SU-DHL-6 (cell line): ENCODE results near the gene GUCY1A2.

ENCODE experiments used
- H2AFZ ChIP-seq: fragments of 200-600 bp; sonication (generic); 2 replicates; pipeline ENCODE4 v1.6.1; 2014; ENCODE audit warnings: low read depth, mild to moderate bottlenecking, moderate library complexity, mixed read lengths, antibody characterized with exemption, low read length; ENCODE audit not compliant: severe bottlenecking
- H3F3A ChIP-seq: fragments of 200-600 bp; shearing (Covaris generic); 2 replicates; pipeline ENCODE4 v1.6.0; 2016; ENCODE audit warnings: antibody characterized with exemption, mild to moderate bottlenecking; ENCODE audit not compliant: insufficient read depth
- H3K27ac ChIP-seq: fragments of 200-600 bp; sonication (generic); 2 replicates; pipeline ENCODE4 v1.5.1; 2016; ENCODE audit warnings: low read depth, mild to moderate bottlenecking, low read length, moderate library complexity, mixed read lengths
- H3K27me3 ChIP-seq: fragments of 200-600 bp; sonication (generic), shearing (Covaris generic); 2 replicates; pipeline ENCODE4 v1.6.0; 2014; ENCODE audit warnings: mild to moderate bottlenecking, low read length
- H3K36me3 ChIP-seq: fragments of 200-600 bp; sonication (generic); 2 replicates; pipeline ENCODE4 v1.6.1; 2014; ENCODE audit warnings: mild to moderate bottlenecking, low read length, mixed read lengths
- H3K4me2 ChIP-seq: fragments of 300-600, 200-600 bp; shearing (Covaris generic), sonication (generic); 2 replicates; pipeline ENCODE4 v1.6.0; 2014; ENCODE audit warnings: low read length, low read depth, mild to moderate bottlenecking; ENCODE audit not compliant: poor library complexity, severe bottlenecking
- H3K4me3 ChIP-seq: fragments of 200-600 bp; sonication (generic); 2 replicates; pipeline ENCODE4 v1.5.1; 2014; ENCODE audit warnings: antibody characterized with exemption, low read length, mild to moderate bottlenecking, mixed read lengths; ENCODE audit not compliant: insufficient read depth, poor library complexity, severe bottlenecking
- H3K79me2 ChIP-seq: fragments of 200-600 bp; sonication (generic); 2 replicates; pipeline ENCODE4 v1.6.1; 2014; ENCODE audit warnings: mild to moderate bottlenecking, low read length, moderate library complexity; ENCODE audit not compliant: insufficient read depth
- H3K9ac ChIP-seq: fragments of 200-600 bp; sonication (generic); 2 replicates; pipeline ENCODE4 v1.7.0; 2014; ENCODE audit warnings: mild to moderate bottlenecking, low read length
- H3K9me2 ChIP-seq: fragments of 200-600 bp; sonication (generic); replicated peaks from 2 replicates; pipeline ENCODE4 v1.6.1; 2014; ENCODE audit warnings: low read length; ENCODE audit not compliant: insufficient read depth
- H3K9me3 ChIP-seq: fragments of 200-600 bp; sonication (generic); 2 replicates; pipeline ENCODE4 v1.6.1; 2014; ENCODE audit warnings: low read length, mixed read lengths; ENCODE audit not compliant: insufficient read depth
- H4K20me1 ChIP-seq: fragments of 200-600 bp; sonication (generic); 2 replicates; pipeline ENCODE4 v1.6.1; 2014; ENCODE audit warnings: low read depth, mild to moderate bottlenecking, antibody characterized with exemption, low read length, moderate library complexity, mixed read lengths
- EZH2phosphoT487 ChIP-seq: fragments of 200-600 bp; sonication (generic), shearing (Covaris generic); conservative IDR thresholded peaks from 2 replicates; pipeline ENCODE4 v1.6.1; 2018; ENCODE audit warnings: mild to moderate bottlenecking, antibody characterized with exemption, low read length, moderate library complexity, mixed read lengths
- TF ChIP-seq, protein P1 (sequence below): fragments of 200-600 bp; sonication (generic); IDR thresholded peaks from one replicate; pipeline ENCODE4 v1.5.1; 2017; ENCODE audit warnings: antibody characterized with exemption, mild to moderate bottlenecking, low read length, moderate library complexity; ENCODE audit not compliant: insufficient read depth, poor library complexity, severe bottlenecking

GUCY1A2 gene

DNA sequence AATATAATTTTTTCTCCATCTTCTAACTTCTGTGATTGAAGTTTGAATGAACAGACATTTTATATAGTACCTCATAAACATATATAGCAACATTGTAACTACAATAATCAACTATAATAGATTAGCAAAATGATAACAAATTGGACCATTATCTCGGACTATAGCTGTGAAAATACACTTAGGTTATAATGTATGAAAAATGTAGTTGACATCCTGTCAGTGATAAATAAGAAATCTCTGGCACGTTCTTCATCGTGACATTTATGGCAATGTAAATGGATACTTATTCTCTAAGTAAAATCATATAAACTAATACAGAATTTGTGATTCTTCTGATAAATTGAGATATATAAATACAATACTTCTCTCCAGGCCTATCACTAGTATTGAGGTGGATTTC, 333.3 kb downstream of the GUCY1A2 start:
- Histone ChIP-seq H3K79me2 (no peaks in the 10 kb centered on the region), H3K27me3 (no peaks in the 10 kb centered on the region), H2AFZ (no peak overlapping the region), H3K4me2 (no peak overlapping the region), H3K9me3 (no peaks in the 10 kb centered on the region), H4K20me1 (no peaks in the 10 kb centered on the region), H3K36me3 (no peaks in the 10 kb centered on the region), H3K27ac (no peak overlapping the region), H3K9me2 (no peaks in the 10 kb centered on the region), H3F3A (no peaks in the 10 kb centered on the region), H3K4me3 (no peak overlapping the region), H3K9ac (no peak overlapping the region)
- TF ChIP-seq, protein P1, sequence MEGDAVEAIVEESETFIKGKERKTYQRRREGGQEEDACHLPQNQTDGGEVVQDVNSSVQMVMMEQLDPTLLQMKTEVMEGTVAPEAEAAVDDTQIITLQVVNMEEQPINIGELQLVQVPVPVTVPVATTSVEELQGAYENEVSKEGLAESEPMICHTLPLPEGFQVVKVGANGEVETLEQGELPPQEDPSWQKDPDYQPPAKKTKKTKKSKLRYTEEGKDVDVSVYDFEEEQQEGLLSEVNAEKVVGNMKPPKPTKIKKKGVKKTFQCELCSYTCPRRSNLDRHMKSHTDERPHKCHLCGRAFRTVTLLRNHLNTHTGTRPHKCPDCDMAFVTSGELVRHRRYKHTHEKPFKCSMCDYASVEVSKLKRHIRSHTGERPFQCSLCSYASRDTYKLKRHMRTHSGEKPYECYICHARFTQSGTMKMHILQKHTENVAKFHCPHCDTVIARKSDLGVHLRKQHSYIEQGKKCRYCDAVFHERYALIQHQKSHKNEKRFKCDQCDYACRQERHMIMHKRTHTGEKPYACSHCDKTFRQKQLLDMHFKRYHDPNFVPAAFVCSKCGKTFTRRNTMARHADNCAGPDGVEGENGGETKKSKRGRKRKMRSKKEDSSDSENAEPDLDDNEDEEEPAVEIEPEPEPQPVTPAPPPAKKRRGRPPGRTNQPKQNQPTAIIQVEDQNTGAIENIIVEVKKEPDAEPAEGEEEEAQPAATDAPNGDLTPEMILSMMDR = no peak
- no peak for TF ChIP-seq EZH2phosphoT487

DNA sequence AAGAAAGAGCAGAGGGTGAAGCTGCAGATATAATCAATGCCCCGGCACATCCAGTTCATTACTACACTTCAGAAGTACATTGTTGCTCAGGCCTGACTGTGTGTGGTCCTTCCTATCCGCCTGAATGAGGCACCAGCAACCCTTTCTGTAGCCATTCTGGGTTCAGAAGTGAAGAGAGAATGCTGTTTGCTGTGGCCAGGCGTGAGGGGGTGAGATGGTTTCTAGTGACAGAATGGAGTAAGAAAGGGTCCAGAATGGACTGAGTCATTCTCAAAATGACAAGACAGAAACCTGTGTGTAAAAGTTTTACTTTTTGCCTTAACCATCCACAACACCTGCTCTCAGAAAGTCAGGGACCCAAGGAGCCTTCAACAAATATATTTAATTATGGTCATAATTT, 334.8 kb downstream of the GUCY1A2 start:
- TF ChIP-seq, protein P1 = no peak
- TF ChIP-seq EZH2phosphoT487 = no peak
- Histone ChIP-seq H3K4me3 (no peak overlapping the region), H3K9me2 (no peaks in the 10 kb centered on the region), H3F3A (no peaks in the 10 kb centered on the region), H2AFZ (no peak overlapping the region), H4K20me1 (no peaks in the 10 kb centered on the region), H3K27ac (no peak overlapping the region), H3K9me3 (no peaks in the 10 kb centered on the region), H3K27me3 (no peaks in the 10 kb centered on the region), H3K36me3 (no peaks in the 10 kb centered on the region), H3K9ac (no peak overlapping the region), H3K4me2 (no peak overlapping the region), H3K79me2 (no peaks in the 10 kb centered on the region)

DNA sequence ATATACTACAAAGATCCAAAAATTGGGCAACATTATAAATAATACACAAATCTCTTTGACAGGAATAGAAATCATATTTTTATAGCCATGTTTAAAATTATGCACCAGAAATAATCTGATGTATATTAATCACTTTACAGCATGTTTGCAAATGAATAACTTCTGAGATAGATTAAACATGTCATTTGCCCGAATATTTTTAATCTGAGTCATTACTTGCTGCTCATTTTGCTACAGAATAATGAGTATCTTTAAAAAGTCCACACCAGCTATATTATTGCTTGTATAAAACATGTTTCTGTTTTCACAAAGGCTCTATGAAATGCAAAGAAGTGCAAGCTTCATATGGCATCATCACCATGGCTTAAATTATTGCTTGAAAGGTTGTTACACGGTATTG, 336.8 kb downstream of the GUCY1A2 start:
- H3K79me2 ChIP-seq = no peaks in the 10 kb centered on the region

More for the DNA sequence above, 336.8 kb downstream of the GUCY1A2 start:
- Histone ChIP-seq H3K9ac (no peak overlapping the region), H3K4me2 (no peak overlapping the region), H4K20me1 (no peaks in the 10 kb centered on the region), H3F3A (no peaks in the 10 kb centered on the region), H3K27ac (no peak overlapping the region), H2AFZ (no peak overlapping the region), H3K36me3 (no peaks in the 10 kb centered on the region), H3K27me3 (no peaks in the 10 kb centered on the region), H3K4me3 (no peak overlapping the region), H3K9me2 (no peaks in the 10 kb centered on the region), H3K9me3 (no peaks in the 10 kb centered on the region)
- TF ChIP-seq, protein P1 = no peak
- no peak for TF ChIP-seq EZH2phosphoT487
